ENCODE results near the gene DDRGK1.

Gene DDRGK1

GRCh38 chr20:3235666-3236324, 31.3 kb upstream of the DDRGK1 start:
- Histone ChIP-seq H3K9ac (ENCODE audit: low read length) (no peak overlapping the region), H3K79me2 (ENCODE audit: low read length) (no peaks in the 10 kb centered on the region), H3K4me2 (ENCODE audit: low read length) (no peak overlapping the region), H4K20me1 (ENCODE audit: insufficient read depth, low read length) (no peaks in the 10 kb centered on the region), H3K4me1 (ENCODE audit: low read length) (peaks cover 5% of the 10 kb centered on the region), H3K9me3 (ENCODE audit: insufficient read depth, low read length) (no peaks in the 10 kb centered on the region), H3K27ac (ENCODE audit: low read length) (no peak overlapping the region), H2AFZ (ENCODE audit: low read depth, low read length) (no peak overlapping the region), H3K36me3 (replicated peaks; ENCODE audit: low read depth, low read length) (no peaks in the 10 kb centered on the region), H3K4me3 (ENCODE audit: low read length) (no peak overlapping the region), H3K27me3 (ENCODE audit: low read depth, low read length) (peaks cover 21% of the 10 kb centered on the region)
- TF ChIP-seq EZH2phosphoT487 (IDR thresholded peaks at IDR 0.05; ENCODE audit: low read depth) = no peak
- TF ChIP-seq CTCF (IDR thresholded peaks at IDR 0.05; ENCODE audit: low read depth, low read length) = no peak

- Histone ChIP-seq H3K27me3 (ENCODE audit: low read depth, low read length) (peaks cover 13% of the 10 kb centered on the region), H3K4me2 (ENCODE audit: low read length) (no peak overlapping the region), H3K4me3 (ENCODE audit: low read length) (no peak overlapping the region), H3K27ac (ENCODE audit: low read length) (no peak overlapping the region), H3K4me1 (ENCODE audit: low read length) (peaks cover 5% of the 10 kb centered on the region), H3K79me2 (ENCODE audit: low read length) (no peaks in the 10 kb centered on the region), H3K9me3 (ENCODE audit: insufficient read depth, low read length) (no peaks in the 10 kb centered on the region), H4K20me1 (ENCODE audit: insufficient read depth, low read length) (no peaks in the 10 kb centered on the region), H2AFZ (ENCODE audit: low read depth, low read length) (no peak overlapping the region), H3K9ac (ENCODE audit: low read length) (no peak overlapping the region), H3K36me3 (replicated peaks; ENCODE audit: low read depth, low read length) (no peaks in the 10 kb centered on the region)
- TF ChIP-seq CTCF (IDR thresholded peaks at IDR 0.05; ENCODE audit: low read depth, low read length) (no peak), EZH2phosphoT487 (IDR thresholded peaks at IDR 0.05; ENCODE audit: low read depth) (no peak)
Observed at GRCh38 chr20:3233991-3234498, 29.6 kb upstream of the DDRGK1 start.

- no peaks in the 10 kb centered on the region for H3K36me3 ChIP-seq (replicated peaks; ENCODE audit: low read depth, low read length)
- H3K4me1 ChIP-seq (ENCODE audit: low read length) = peaks cover 5% of the 10 kb centered on the region
- H3K9me3 ChIP-seq (ENCODE audit: insufficient read depth, low read length) = no peaks in the 10 kb centered on the region
- no peaks in the 10 kb centered on the region for H4K20me1 ChIP-seq (ENCODE audit: insufficient read depth, low read length)
- peaks cover 13% of the 10 kb centered on the region for H3K27me3 ChIP-seq (ENCODE audit: low read depth, low read length)
- H3K9ac ChIP-seq (ENCODE audit: low read length) = no peak overlapping the region
- H3K4me2 ChIP-seq (ENCODE audit: low read length) = no peak overlapping the region
- H2AFZ ChIP-seq (ENCODE audit: low read depth, low read length) = no peak overlapping the region
- TF ChIP-seq CTCF (IDR thresholded peaks at IDR 0.05; ENCODE audit: low read depth, low read length) (no peak), EZH2phosphoT487 (IDR thresholded peaks at IDR 0.05; ENCODE audit: low read depth) (no peak)
- H3K4me3 ChIP-seq (ENCODE audit: low read length) = no peak overlapping the region
- H3K79me2 ChIP-seq (ENCODE audit: low read length) = no peaks in the 10 kb centered on the region
- no peak overlapping the region for H3K27ac ChIP-seq (ENCODE audit: low read length)
Observed at GRCh38 chr20:3233131-3233990, 28.9 kb upstream of the DDRGK1 start.

GRCh38 chr20:3231889-3232588, 27.6 kb upstream of the DDRGK1 start:
- Histone ChIP-seq H3K4me3 (ENCODE audit: low read length) (no peak overlapping the region), H4K20me1 (ENCODE audit: insufficient read depth, low read length) (no peaks in the 10 kb centered on the region), H3K4me2 (ENCODE audit: low read length) (no peak overlapping the region), H3K79me2 (ENCODE audit: low read length) (no peaks in the 10 kb centered on the region), H2AFZ (ENCODE audit: low read depth, low read length) (no peak overlapping the region), H3K27ac (ENCODE audit: low read length) (no peak overlapping the region), H3K27me3 (ENCODE audit: low read depth, low read length) (no peaks in the 10 kb centered on the region), H3K9ac (ENCODE audit: low read length) (no peak overlapping the region), H3K4me1 (ENCODE audit: low read length) (no peaks in the 10 kb centered on the region), H3K9me3 (ENCODE audit: insufficient read depth, low read length) (no peaks in the 10 kb centered on the region), H3K36me3 (replicated peaks; ENCODE audit: low read depth, low read length) (no peaks in the 10 kb centered on the region)
- TF ChIP-seq CTCF (IDR thresholded peaks at IDR 0.05; ENCODE audit: low read depth, low read length) (no peak), EZH2phosphoT487 (IDR thresholded peaks at IDR 0.05; ENCODE audit: low read depth) (no peak)
